Immature natural killer cell (primary cell): ENCODE results near the gene CCNQ. TPM values are rescaled to one million over a fixed set of nuclear protein-coding genes. Genes with fewer than 3 reads are reported as not detected.

Experiments
- DNase-seq, 3 donors: peaks; one replicate each; pipeline ENCODE4 v3.0.0; 2022; ENCODE audit warnings: mixed read lengths in 1 of 3
- H3K27ac Mint-ChIP-seq, 6 donors: one replicate each; pipeline ENCODE4 v1.8.0; 2020; ENCODE audit warnings: mixed read lengths in 6 of 6, mild to moderate bottlenecking in 5 of 6, inconsistent platforms in 4 of 6, moderate library complexity in 3 of 6
- H3K27me3 Mint-ChIP-seq, 3 donors: one replicate each; pipeline ENCODE4 v1.8.0; 2020 to 2021; ENCODE audit warnings: low read depth in 3 of 3, mild to moderate bottlenecking in 3 of 3, mixed read lengths in 3 of 3, moderate library complexity in 3 of 3, inconsistent platforms in 1 of 3
- H3K36me3 Mint-ChIP-seq, 3 donors: one replicate each; pipeline ENCODE4 v1.8.0; 2020; ENCODE audit warnings: mixed read lengths in 3 of 3, inconsistent platforms in 2 of 3, mild to moderate bottlenecking in 2 of 3
- H3K4me1 Mint-ChIP-seq, 2 donors: one replicate each; pipeline ENCODE4 v1.8.0; 2020; ENCODE audit warnings: inconsistent platforms in 2 of 2, mild to moderate bottlenecking in 2 of 2, mixed read lengths in 2 of 2, moderate library complexity in 1 of 2
- H3K4me3 Mint-ChIP-seq, 5 donors: one replicate each; pipeline ENCODE4 v1.8.0; 2020; ENCODE audit warnings: mild to moderate bottlenecking in 5 of 5, mixed read lengths in 5 of 5, inconsistent platforms in 3 of 5, moderate library complexity in 3 of 5
- H3K9me3 Mint-ChIP-seq, 6 donors: one replicate each; pipeline ENCODE4 v1.8.0; 2020; ENCODE audit warnings: mild to moderate bottlenecking in 6 of 6, mixed read lengths in 6 of 6, inconsistent platforms in 4 of 6, moderate library complexity in 3 of 6
- polyA plus RNA-seq, 3 donors: library from polyadenylated mRNA; unstranded; fragments of 300-500 nt; fragmentation: Illumina TruSeq; gene quantifications; one replicate each; pipeline ENCODE4 v1.2.3, GENCODE V29; 2021

CCNQ gene
- polyA plus RNA-seq, 3 donors from 2014 or later = 36.7 to 42.8 (median 38.4) TPM

DNA sequence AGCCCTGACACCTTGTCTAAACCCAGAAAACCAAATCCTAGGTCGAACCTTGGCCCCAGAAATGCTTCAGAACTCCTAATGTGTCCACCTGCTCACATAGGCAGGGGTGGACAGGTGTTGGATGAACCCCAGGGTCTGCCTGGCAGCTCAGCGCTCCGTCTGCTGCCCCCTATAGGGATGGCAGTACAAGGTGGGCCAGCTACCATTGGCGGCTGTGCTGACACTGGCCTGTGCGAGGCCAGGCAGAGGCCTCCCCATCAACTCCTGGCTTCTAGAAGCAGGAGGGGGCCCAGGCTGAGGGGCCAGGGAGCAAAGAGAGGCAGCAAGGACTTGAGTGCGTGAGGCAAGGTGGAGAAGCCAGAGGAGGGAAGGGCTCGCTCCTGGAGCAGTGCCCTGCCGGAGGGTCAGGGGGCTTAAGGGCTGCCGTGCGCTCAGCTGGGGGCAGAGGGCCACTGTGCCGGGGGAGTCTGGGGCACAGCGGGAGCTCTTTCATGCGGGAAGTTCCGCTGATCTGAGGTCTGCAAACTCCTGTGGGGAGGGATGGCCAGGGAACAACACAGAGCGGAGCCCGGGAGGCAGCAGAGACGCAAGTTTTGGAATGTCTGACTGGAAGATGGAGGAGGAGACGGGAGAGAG is 20.6 kb downstream of the CCNQ start:
- H3K27ac Mint-ChIP-seq = no peak overlapping the region
- H3K36me3 Mint-ChIP-seq = no peaks in the 10 kb centered on the region
- H3K4me3 Mint-ChIP-seq = no peak overlapping the region
- H3K4me1 Mint-ChIP-seq = peaks cover 7% of the 10 kb centered on the region in 2 donors
- H3K9me3 Mint-ChIP-seq = no peaks in the 10 kb centered on the region
- H3K27me3 Mint-ChIP-seq = peaks cover 0 to 10% (median 0%) of the 10 kb centered on the region in 3 donors
- no peak for DNase-seq

DNA sequence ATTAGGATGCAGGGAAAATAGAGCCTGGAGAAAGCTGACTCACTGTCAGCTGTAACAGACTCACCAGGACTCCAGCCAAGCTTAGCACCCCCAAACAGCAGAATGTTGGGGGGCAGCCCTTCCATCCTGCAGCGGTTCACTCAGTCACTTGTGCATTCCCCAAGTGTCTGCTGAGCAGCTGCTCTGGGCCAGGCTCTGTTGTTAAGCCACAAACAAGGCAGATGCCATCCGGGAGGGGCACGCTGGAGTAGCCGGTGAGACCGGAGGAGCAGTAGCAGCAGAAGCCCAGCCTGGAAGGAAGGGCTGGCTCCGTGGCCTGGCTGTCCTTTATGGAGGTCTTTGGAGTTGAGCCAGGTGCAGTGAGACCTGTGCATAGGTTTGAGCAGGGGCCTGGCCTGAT is 22.0 kb downstream of the CCNQ start:
- Mint-ChIP-seq H3K36me3 (no peaks in the 10 kb centered on the region), H3K27me3 (peaks cover 0 to 10% (median 0%) of the 10 kb centered on the region in 3 donors), H3K27ac (no peak overlapping the region), H3K9me3 (no peaks in the 10 kb centered on the region), H3K4me1 (no peaks in the 10 kb centered on the region), H3K4me3 (no peak overlapping the region)
- no peak for DNase-seq

DNA sequence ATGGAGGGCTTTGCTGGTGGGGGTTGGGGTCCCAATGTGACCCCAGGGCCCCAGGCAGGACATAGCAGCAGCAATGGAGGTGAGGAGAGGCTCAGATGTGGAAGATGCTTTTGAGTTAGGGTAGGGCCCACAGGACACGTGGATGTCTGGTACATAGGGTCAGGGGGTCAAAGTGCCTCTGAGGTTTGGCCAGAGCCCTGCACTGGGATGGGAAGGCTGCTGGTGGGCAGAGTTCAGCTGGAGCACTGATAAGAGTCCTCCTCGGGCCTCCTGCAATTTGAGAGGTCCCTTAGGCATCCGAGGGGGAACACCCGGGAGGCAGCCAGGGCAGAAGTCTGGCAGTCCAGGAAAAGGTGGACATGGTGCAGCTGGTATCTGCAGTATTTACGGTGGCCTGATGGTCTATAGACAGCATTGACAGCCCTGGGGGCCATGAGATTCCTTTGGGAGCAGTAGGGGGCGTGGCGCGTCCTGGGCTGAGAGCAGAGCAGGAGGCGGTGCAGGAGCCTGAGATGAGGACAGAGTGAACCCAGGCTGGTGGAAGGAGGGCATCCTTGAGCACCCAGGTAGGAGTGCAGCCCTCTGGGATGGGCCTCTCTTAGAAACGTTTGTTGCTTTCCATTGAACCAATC is 22.6 kb downstream of the CCNQ start:
- peaks cover 0 to 10% (median 1%) of the 10 kb centered on the region in 3 donors for H3K27me3 Mint-ChIP-seq
- H3K4me3 Mint-ChIP-seq = no peak overlapping the region
- DNase-seq = no peak
- H3K36me3 Mint-ChIP-seq = no peaks in the 10 kb centered on the region
- no peaks in the 10 kb centered on the region for H3K4me1 Mint-ChIP-seq
- no peaks in the 10 kb centered on the region for H3K9me3 Mint-ChIP-seq
- no peak overlapping the region for H3K27ac Mint-ChIP-seq

DNA sequence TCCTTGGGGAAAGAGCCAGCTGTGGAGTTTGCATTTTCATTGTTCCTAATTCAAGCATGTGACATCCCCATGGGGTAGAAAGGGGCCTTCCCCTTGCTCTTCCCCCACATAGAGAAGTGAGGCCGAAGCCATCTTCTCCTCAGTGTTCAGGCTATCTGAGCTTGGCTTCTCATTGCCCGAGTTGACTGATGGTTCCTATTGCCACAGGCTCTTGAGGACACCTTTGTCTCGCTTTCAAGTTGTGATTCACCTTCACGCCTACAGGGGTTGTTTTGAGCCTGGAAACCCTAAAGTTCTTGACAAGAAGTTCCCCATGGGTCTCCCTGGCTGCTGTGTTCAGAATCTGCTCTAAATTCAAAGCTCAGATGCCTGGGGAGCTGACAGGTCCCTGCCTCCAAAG is 25.0 kb downstream of the CCNQ start:
- no peaks in the 10 kb centered on the region for H3K36me3 Mint-ChIP-seq
- H3K9me3 Mint-ChIP-seq = no peaks in the 10 kb centered on the region
- no peak overlapping the region for H3K27ac Mint-ChIP-seq
- no peak overlapping the region for H3K4me3 Mint-ChIP-seq
- H3K4me1 Mint-ChIP-seq = no peaks in the 10 kb centered on the region
- no peak for DNase-seq
- H3K27me3 Mint-ChIP-seq = peaks cover 1 to 9% (median 1%) of the 10 kb centered on the region in 3 donors

DNA sequence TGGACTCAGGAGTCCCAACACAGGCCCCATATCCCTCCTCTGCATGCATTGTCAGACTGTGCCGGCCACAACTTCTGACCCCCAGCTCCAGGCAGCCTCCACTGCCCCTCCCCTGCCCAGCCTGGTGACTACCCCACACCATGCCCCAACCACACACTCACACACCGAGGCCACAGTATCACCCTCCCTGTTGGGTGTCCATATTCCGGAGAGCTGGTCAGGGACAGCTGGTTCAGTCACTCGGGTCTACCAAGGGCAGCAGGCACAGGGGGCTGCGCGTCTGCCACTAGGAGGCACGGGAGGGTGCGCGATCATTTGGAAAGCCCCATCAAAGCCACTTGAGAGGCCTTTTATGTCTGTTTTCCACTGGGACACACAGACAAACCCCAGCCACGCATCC is 26.3 kb downstream of the CCNQ start:
- DNase-seq = no peak
- no peak overlapping the region for H3K27ac Mint-ChIP-seq
- H3K27me3 Mint-ChIP-seq = peaks cover 1 to 9% (median 1%) of the 10 kb centered on the region in 3 donors
- H3K9me3 Mint-ChIP-seq = no peaks in the 10 kb centered on the region
- no peaks in the 10 kb centered on the region for H3K4me1 Mint-ChIP-seq
- no peaks in the 10 kb centered on the region for H3K36me3 Mint-ChIP-seq
- no peak overlapping the region for H3K4me3 Mint-ChIP-seq

DNA sequence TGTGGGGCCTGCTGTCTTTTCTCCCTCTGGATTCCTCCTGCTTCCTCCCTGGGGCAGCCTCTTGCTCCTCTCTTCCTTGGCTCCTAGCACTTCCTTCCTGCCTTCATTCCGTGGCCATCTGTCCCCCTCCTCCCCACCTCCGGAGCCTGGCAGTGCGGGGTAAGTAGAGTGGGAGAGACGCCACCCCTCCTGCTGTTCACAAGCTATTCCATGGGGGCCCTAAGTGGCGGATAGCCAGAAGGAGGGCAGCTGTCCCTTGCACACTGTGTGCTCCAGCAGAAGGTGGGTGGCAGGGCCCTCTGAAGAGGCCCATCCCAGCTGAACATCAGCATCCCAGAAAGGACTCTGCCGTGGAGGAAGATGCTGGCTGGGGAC is 27.4 kb downstream of the CCNQ start:
- Mint-ChIP-seq H3K27ac (no peak overlapping the region), H3K4me1 (no peaks in the 10 kb centered on the region), H3K4me3 (no peak overlapping the region), H3K27me3 (peaks cover 1 to 9% (median 1%) of the 10 kb centered on the region in 3 donors), H3K36me3 (no peaks in the 10 kb centered on the region), H3K9me3 (no peaks in the 10 kb centered on the region)
- DNase-seq = no peak

DNA sequence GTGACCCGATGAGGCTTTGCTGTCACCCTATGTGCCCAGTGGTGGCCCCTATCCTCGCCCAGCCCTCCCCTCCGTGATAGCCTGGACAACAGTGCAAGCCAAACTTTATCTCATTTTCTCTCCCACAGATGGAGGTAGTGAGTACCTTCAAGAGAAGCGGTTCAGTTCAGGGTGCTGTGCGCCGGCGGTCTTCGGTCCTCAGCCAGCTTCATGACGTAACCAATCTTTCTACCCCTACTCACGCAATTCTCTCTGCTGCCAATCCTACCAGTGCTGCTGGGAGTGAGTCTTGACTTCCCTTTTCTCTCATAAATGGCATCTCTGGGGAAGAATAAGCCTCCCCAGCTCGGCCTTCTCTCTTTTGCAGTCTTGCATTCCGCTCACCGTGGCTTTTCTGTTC is 29.5 kb downstream of the CCNQ start:
- no peak overlapping the region for H3K27ac Mint-ChIP-seq
- DNase-seq = no peak
- H3K4me1 Mint-ChIP-seq = no peaks in the 10 kb centered on the region
- H3K27me3 Mint-ChIP-seq = peaks cover 0 to 3% (median 1%) of the 10 kb centered on the region in 3 donors
- no peaks in the 10 kb centered on the region for H3K36me3 Mint-ChIP-seq
- H3K4me3 Mint-ChIP-seq = no peak overlapping the region
- H3K9me3 Mint-ChIP-seq = no peaks in the 10 kb centered on the region

DNA sequence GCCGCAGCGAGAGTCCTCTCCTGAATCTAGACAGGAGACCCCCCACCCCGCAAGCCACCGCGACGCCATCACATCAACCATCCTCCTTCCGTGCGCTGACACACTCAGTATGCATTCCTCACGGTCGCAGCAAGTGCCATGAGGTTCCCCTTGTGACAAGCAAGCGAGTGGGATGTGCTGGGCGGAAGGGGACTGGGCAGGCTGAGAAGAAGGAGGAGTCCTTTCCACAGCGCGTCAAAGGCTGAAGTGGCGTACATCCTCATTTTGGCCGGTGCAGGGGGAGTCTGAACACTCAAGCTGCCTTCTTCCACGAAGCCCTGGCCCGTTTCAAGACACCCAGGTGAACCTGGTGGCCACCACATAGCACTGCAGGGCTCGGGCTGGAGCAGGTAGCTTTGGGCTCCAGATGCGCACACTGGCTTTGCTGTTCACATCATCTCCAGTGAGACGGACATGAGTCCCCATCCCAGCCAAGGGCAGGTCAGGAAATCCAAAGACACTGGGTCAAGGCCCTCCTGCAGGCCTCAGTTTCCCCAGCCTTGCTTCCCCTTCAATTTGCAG is 30.4 kb downstream of the CCNQ start:
- Mint-ChIP-seq H3K4me1 (no peaks in the 10 kb centered on the region), H3K27ac (no peak overlapping the region)

DNA sequence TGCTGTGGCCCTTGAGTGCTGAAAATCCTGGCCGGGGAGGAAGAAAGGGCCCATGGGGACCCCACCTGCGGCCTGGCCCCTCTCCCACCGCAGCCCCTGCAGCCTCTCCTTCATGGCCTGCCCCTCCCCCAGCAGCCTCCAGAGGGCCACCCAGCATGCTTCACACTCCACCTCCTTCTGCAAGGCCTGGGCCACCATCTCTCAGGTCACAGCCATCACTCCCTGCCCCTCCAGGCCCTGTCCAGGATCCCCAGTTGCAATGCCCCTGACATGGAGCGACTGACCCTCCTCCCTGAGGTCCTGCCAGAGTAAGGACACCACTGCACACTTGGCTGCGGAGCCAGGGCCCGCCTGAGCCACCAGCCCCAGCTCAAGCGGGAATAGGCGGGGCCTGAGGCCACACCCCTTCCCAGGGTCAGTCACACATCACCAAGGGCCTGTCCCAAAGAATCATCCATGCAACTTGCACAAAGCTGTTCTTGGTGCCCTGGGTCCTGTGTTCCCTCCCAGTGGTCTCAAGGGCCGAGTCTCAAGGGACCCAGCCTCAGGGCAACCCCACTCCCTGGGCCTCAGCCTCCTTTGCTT is 32.9 kb downstream of the CCNQ start:
- peaks cover 0 to 2% (median 2%) of the 10 kb centered on the region in 3 donors for H3K27me3 Mint-ChIP-seq
- no peaks in the 10 kb centered on the region for H3K4me1 Mint-ChIP-seq
- no peak overlapping the region for H3K4me3 Mint-ChIP-seq

More for the DNA sequence above, 30.4 kb downstream of the CCNQ start:
- no peak overlapping the region for H3K4me3 Mint-ChIP-seq
- no peaks in the 10 kb centered on the region for H3K36me3 Mint-ChIP-seq
- peaks cover 1 to 3% (median 2%) of the 10 kb centered on the region in 3 donors for H3K27me3 Mint-ChIP-seq
- DNase-seq = no peak
- no peaks in the 10 kb centered on the region for H3K9me3 Mint-ChIP-seq

DNA sequence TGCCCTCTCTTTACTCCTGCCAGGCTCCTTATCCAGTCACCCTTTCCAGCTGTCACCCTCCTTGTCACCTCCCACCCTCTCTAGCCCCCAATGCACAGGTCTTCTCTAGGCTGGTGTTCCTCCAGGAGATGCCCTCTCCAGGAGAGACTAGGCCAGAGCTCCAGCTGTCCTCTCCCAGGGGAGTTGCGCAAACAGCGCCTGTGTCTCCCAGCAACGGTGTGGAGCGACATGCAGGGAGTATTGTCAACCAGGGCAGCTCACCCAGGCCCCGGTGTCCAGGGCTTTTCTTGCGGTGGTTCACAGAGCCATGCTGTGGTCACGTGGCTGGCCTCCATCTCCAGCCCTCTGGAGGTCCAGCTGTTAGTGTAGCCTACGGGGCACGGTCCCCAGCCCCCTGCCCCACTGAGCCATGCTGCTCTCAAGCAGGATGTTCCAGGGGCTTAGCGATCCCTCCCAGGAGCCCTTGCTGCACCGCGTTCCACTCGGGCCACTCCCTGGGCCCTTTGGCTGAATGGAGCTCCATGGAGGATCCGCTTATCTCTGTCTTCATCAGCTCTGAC is 34.8 kb downstream of the CCNQ start:
- Mint-ChIP-seq H3K27ac (no peak overlapping the region), H3K9me3 (no peaks in the 10 kb centered on the region), H3K4me1 (no peaks in the 10 kb centered on the region), H3K27me3 (peaks cover 0 to 4% (median 2%) of the 10 kb centered on the region in 3 donors), H3K36me3 (no peaks in the 10 kb centered on the region), H3K4me3 (no peak overlapping the region)
- DNase-seq = no peak

More for the DNA sequence above, 32.9 kb downstream of the CCNQ start:
- DNase-seq = no peak
- no peaks in the 10 kb centered on the region for H3K9me3 Mint-ChIP-seq
- H3K36me3 Mint-ChIP-seq = no peaks in the 10 kb centered on the region
- no peak overlapping the region for H3K27ac Mint-ChIP-seq

DNA sequence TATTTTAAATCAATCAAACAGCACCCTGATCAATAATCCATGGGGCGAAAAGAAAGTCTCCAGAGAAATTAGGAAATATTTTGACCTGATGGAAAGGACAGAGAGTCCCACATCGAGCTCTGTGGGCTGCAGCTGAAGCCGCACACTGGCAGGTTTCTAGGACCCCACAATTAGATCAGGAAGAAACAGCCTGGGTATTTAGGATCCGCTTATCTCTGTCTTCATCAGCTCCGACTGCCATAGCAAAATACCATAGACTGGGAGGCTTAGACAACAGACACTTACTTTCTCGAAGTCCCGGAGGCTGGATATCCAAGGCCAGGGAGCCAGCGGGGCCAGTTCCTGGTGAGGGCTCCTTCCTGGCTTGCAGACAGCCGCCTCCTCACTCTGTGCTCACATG is 36.4 kb downstream of the CCNQ start:
- H3K27ac Mint-ChIP-seq = no peak overlapping the region
- no peaks in the 10 kb centered on the region for H3K9me3 Mint-ChIP-seq
- H3K4me1 Mint-ChIP-seq = no peaks in the 10 kb centered on the region
- peaks cover 0 to 4% (median 2%) of the 10 kb centered on the region in 3 donors for H3K27me3 Mint-ChIP-seq
- no peak overlapping the region for H3K4me3 Mint-ChIP-seq
- no peaks in the 10 kb centered on the region for H3K36me3 Mint-ChIP-seq
- DNase-seq = no peak

DNA sequence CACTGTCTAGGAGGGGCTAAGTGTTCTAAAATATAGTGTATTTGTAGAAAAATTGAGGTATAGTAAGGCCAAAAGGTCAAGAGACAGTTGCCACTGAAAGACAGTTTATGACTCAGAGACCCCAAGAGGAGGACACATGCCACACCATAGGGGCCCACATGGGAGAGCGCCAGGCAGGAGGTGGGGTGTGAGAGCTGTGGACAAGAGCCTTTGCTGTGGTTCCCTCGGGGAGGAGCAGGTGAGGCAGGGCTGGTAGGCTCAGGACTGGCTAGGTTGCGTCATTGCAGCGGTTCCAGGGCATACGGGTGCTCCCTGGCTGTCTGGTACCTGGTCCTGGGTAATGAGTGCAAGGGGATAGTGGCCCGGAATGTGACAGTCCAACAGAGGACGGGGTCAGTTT is 37.6 kb downstream of the CCNQ start:
- no peak overlapping the region for H3K27ac Mint-ChIP-seq
- H3K4me1 Mint-ChIP-seq = no peaks in the 10 kb centered on the region
- H3K27me3 Mint-ChIP-seq = peaks cover 0 to 4% (median 2%) of the 10 kb centered on the region in 3 donors
- no peaks in the 10 kb centered on the region for H3K9me3 Mint-ChIP-seq
- H3K36me3 Mint-ChIP-seq = no peaks in the 10 kb centered on the region
- DNase-seq = no peak
- no peak overlapping the region for H3K4me3 Mint-ChIP-seq

DNA sequence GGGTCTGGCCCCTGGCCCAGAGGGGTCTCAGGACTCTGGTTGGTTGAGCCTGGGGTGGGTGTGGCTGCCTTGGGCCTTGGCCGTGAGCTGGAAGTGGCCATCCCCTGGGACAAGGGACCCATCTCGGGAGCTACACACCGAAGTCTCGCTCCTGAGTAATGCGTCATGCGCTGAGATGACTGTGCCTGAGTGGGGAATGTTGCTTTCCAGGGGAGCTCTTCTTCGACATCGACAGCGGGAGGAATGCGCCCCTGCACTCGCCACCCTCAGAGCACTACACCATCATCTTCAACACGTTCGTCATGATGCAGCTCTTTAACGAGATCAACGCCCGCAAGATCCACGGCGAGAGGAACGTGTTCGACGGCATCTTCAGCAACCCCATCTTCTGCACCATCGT is 38.5 kb downstream of the CCNQ start:
- H3K36me3 Mint-ChIP-seq = no peaks in the 10 kb centered on the region
- no peak overlapping the region for H3K27ac Mint-ChIP-seq
- H3K4me1 Mint-ChIP-seq = no peaks in the 10 kb centered on the region
- peaks cover 0 to 4% (median 2%) of the 10 kb centered on the region in 3 donors for H3K27me3 Mint-ChIP-seq
- no peak overlapping the region for H3K4me3 Mint-ChIP-seq
- no peak for DNase-seq
- H3K9me3 Mint-ChIP-seq = no peaks in the 10 kb centered on the region

DNA sequence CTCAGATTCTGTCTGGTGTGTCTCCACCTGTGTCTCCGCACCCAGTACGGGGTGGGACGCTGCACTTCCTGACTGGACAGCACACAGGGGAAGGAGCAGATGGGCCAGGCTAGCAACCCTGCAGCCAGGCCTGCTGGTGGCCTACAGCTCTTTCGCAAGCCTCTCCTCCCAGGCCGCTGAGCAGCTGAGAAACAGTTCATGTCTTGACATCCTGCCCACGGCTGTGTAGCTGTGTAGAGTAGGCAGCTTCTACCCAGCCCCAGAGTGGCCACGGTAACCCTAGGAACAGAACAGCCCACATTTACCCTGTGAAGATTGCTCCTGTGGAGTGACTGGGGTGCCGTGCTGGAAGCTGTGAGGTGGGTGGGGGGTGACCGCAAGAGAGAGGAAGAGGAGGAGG is 38.9 kb downstream of the CCNQ start:
- no peaks in the 10 kb centered on the region for H3K9me3 Mint-ChIP-seq
- no peak for DNase-seq

More for the DNA sequence above, 38.9 kb downstream of the CCNQ start:
- Mint-ChIP-seq H3K4me1 (no peaks in the 10 kb centered on the region), H3K27ac (no peak overlapping the region), H3K4me3 (no peak overlapping the region), H3K27me3 (peaks cover 0 to 3% (median 2%) of the 10 kb centered on the region in 3 donors), H3K36me3 (no peaks in the 10 kb centered on the region)
